Fibroblast of mammary gland (primary cell): Measurements from ENCODE around the gene DDX39B.
A peak's percentile ranks its signal among the peaks of the same experiment; 100 is the strongest.

ENCODE experiments used
- DNase-seq: peaks from one replicate; pipeline ENCODE4 v3.0.0-alpha.2; 2010; ENCODE audit warnings: low read depth
- H3K4me3 ChIP-seq: 2 replicates; pipeline ENCODE4 v1.5.1; 2011; ENCODE audit warnings: low read depth, mild to moderate bottlenecking, low read length, moderate library complexity; ENCODE audit not compliant: control insufficient read depth
- TF ChIP-seq, protein P1 (sequence below): conservative IDR thresholded peaks from 2 replicates; pipeline ENCODE4 v1.5.1; 2011; ENCODE audit warnings: low read depth, low read length, inconsistent platforms; ENCODE audit not compliant: control insufficient read depth, insufficient read depth

DDX39B gene

DNA sequence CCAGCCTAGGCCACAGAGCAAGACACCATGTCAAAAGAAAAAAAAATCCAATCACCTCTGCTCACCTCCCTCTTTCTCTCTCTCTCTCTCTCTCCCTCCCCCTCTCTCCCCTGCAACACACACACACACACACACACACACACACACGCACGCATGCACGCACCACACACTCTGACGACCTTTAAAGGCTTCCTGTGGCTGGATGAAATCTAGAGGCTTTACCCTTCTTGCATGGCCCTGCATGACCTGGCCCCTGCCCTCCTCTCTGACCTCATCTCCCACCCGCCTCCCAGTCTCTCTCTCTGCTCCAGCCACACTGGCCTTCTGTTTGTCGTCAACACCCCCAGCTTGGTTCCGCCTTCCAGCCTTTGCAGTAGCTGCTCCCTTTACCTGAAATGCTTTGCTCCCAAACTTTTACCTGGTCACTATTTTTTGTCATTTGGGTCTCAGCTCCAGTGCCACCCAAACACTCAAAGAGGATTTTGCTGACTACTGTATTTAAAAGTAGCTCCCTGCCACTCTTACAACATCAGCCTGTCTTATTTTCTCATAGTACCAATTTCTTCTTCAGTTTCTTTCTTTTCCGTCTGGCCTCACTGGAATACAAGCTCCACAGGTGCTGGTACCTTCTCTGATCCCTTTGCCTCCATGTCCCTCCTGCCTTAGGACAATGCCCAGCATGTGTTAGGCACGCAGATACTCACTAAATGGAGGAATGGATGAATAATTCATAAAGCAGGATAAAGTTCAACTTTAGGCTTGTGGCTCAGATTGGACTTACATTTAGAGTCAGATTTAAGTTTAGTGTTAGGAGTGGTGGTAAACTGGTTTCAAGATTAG is 25.9 kb upstream of the DDX39B start:
- DNase-seq: no peak
- TF ChIP-seq, protein P1, sequence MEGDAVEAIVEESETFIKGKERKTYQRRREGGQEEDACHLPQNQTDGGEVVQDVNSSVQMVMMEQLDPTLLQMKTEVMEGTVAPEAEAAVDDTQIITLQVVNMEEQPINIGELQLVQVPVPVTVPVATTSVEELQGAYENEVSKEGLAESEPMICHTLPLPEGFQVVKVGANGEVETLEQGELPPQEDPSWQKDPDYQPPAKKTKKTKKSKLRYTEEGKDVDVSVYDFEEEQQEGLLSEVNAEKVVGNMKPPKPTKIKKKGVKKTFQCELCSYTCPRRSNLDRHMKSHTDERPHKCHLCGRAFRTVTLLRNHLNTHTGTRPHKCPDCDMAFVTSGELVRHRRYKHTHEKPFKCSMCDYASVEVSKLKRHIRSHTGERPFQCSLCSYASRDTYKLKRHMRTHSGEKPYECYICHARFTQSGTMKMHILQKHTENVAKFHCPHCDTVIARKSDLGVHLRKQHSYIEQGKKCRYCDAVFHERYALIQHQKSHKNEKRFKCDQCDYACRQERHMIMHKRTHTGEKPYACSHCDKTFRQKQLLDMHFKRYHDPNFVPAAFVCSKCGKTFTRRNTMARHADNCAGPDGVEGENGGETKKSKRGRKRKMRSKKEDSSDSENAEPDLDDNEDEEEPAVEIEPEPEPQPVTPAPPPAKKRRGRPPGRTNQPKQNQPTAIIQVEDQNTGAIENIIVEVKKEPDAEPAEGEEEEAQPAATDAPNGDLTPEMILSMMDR: no peak
- no peak overlapping the region for H3K4me3 ChIP-seq

GRCh38 chr6:31560697-31561058 is 18.9 kb upstream of the DDX39B start:
- H3K4me3 ChIP-seq: no peak overlapping the region
- no peak for DNase-seq
- TF ChIP-seq, protein P1: no peak

DNA sequence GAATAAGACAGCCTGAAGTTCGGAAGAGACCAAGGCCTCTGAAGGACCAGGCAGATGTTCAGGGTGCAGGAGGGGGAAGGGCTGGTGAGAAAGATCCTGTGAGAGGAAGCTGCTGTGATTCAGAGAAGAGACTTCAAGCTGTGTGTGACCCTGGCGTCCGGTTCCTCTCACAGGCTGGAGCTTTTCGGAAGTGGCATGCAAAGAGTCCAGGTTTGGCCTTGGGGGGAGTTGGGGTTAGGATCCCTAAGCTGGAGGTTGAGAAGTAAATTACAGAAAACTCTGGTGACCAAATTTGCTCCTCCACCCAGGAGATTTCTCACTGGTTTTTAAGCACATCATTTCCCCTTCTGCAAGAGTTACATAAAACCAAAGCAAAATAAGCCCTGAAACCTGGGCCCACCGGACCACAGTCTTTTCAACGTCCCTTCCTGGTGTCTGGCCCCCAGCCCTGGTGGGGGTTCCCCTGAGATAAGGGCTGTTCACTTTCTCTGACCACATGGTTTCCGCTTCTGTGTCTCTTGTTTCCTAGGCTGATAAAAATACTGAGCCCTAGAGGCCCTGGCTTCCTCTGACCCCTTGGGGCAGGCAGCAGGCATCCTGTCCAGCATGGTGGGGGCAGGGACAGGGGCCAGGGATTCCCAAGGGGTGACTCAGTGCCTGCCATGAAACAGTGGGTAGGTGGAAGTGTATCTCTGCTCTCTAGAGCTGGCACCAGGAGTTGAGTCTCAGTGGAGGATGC is 18.3 kb upstream of the DDX39B start:
- H3K4me3 ChIP-seq: no peak overlapping the region
- TF ChIP-seq, protein P1: no peak
- peak; percentile 64 for DNase-seq

DNA sequence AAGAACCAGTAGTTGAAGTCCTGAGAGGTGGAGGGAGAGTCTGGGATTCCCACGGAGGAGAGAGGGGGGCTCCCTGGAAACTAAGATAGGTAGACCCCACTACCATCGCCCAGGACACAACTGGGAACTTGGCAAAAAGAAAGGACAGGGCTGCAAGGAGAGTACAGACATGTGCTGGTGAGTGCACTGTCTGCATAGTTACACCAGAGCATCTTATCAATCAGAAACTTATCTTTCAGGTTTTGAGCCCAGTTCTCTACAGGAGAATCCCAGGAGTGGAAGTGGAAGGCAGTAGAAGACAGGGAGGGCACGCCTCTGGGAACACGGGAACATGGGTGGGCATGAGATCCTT is 17.8 kb upstream of the DDX39B start:
- TF ChIP-seq, protein P1: no peak
- DNase-seq: no peak
- no peak overlapping the region for H3K4me3 ChIP-seq

- TF ChIP-seq, protein P1: no peak
- DNase-seq: no peak
- no peak overlapping the region for H3K4me3 ChIP-seq
These were observed 17.1 kb upstream of the DDX39B start for GRCh38 chr6:31558631-31559500.

DNA sequence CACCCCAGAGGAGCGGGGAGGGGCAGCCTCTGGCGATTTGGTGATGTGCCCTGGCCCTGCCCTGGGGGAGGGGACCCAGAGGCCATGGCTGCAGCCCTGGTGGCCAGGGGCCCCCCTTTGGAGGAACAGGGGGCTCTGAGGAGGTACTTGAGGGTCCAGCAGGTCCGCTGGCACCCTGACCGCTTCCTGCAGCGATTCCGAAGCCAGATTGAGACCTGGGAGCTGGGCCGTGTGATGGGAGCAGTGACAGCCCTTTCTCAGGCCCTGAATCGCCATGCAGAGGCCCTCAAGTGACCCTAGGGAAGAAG is 16.5 kb upstream of the DDX39B start:
- DNase-seq: no peak
- TF ChIP-seq, protein P1: no peak
- H3K4me3 ChIP-seq: no peak overlapping the region
